HepG2 (cell line): Measurements from ENCODE around the gene PLA1A.

Source experiments
- CTCF ChIP-seq: sonication (generic); formaldehyde crosslinking; IDR thresholded peaks from 2 replicates; pipeline ENCODE4 v1.5.0; 2020; ENCODE audit warnings: mild to moderate bottlenecking, missing genetic modification reagents, moderate library complexity
- GMEB2 ChIP-seq: IDR thresholded peaks from 2 replicates; pipeline ENCODE4 v1.6.1; 2016; ENCODE audit warnings: missing biosample characterization, missing genetic modification reagents, low read depth
- HNRNPK ChIP-seq: fragments of 200-400 bp; formaldehyde crosslinking; IDR thresholded peaks from 2 replicates; pipeline ENCODE4 v1.6.1; 2018; ENCODE audit warnings: low read length, low read depth, moderate library complexity, mild to moderate bottlenecking; ENCODE audit not compliant: poor library complexity, severe bottlenecking
- MTF1 ChIP-seq: sonication (generic); formaldehyde crosslinking; IDR thresholded peaks from 2 replicates; pipeline ENCODE4 v1.5.0; 2020; ENCODE audit warnings: missing genetic modification reagents
- PHB2 ChIP-seq: fragments of 450-650 bp; IDR thresholded peaks from 2 replicates; pipeline ENCODE4 v1.6.1; 2018; ENCODE audit not compliant: partially characterized antibody
- TAF1 ChIP-seq: sonication (generic); formaldehyde crosslinking; IDR thresholded peaks from 2 replicates; pipeline ENCODE4 v1.4.0; 2020; ENCODE audit warnings: missing genetic modification reagents
- TAF15 ChIP-seq: fragments of 200-400 bp; formaldehyde crosslinking; IDR thresholded peaks from one replicate; pipeline ENCODE4 v1.6.1; 2018; ENCODE audit warnings: mild to moderate bottlenecking, low read depth, low read length; ENCODE audit not compliant: poor library complexity, severe bottlenecking
- ZBTB10 ChIP-seq: sonication (generic); formaldehyde crosslinking; IDR thresholded peaks from 2 replicates; pipeline ENCODE4 v1.4.0; 2020; ENCODE audit warnings: missing genetic modification reagents, borderline replicate concordance
- ZFP82 ChIP-seq: sonication (generic); formaldehyde crosslinking; IDR thresholded peaks from 2 replicates; pipeline ENCODE4 v1.5.1; 2020; ENCODE audit warnings: mild to moderate bottlenecking, missing genetic modification reagents, borderline replicate concordance
- ZNF143 ChIP-seq: sonication (generic); formaldehyde crosslinking; IDR thresholded peaks from 2 replicates; pipeline ENCODE4 v1.4.0; 2020; ENCODE audit warnings: missing genetic modification reagents
- ZNF510 ChIP-seq: sonication (generic); formaldehyde crosslinking; IDR thresholded peaks from 2 replicates; pipeline ENCODE4 v1.4.0; 2020; ENCODE audit warnings: low read depth, mild to moderate bottlenecking, missing genetic modification reagents
- ZNF549 ChIP-seq: sonication (generic); formaldehyde crosslinking; IDR thresholded peaks from 2 replicates; pipeline ENCODE4 v1.5.0; 2020; ENCODE audit warnings: missing genetic modification reagents

GRCh38 chr3:119669906-119670570 is 72.4 kb downstream of the PLA1A start:
- no peak for TF ChIP-seq ZNF549 (CRISPR knock-in tag)
- no peak for TF ChIP-seq ZNF510 (CRISPR knock-in tag)
- TF ChIP-seq ZNF143, result no peak
- TF ChIP-seq PHB2, result no peak
- no peak for TF ChIP-seq ZFP82 (CRISPR knock-in tag)
- no peak for TF ChIP-seq MTF1 (CRISPR knock-in tag)
- TF ChIP-seq TAF1, result no peak
- TF ChIP-seq GMEB2 (CRISPR knock-in tag), result no peak
- TF ChIP-seq HNRNPK, result no peak
- no peak for TF ChIP-seq CTCF (CRISPR knock-in tag)
- no peak for TF ChIP-seq ZBTB10 (CRISPR knock-in tag)
- TF ChIP-seq TAF15, result no peak
